GM19372 (cell line): ENCODE data around the gene RILPL1.
"Not testable (repeated sequence)": the region's sequence is repeated elsewhere in the genome, so short reads cannot be mapped to it uniquely, and the experiment has no call there.

Experiments
- ATAC-seq: cut with Tn5 transposase; IDR thresholded peaks from one replicate; pipeline ENCODE4 v1.9.1; 2021; ENCODE audit warnings: mild to moderate bottlenecking, low read depth, moderate library complexity; ENCODE audit not compliant: unreplicated experiment

The RILPL1 gene

GRCh38 chr12:123531091-123531490 is 2.4 kb downstream of the RILPL1 start:
- ATAC-seq = no peak

DNA sequence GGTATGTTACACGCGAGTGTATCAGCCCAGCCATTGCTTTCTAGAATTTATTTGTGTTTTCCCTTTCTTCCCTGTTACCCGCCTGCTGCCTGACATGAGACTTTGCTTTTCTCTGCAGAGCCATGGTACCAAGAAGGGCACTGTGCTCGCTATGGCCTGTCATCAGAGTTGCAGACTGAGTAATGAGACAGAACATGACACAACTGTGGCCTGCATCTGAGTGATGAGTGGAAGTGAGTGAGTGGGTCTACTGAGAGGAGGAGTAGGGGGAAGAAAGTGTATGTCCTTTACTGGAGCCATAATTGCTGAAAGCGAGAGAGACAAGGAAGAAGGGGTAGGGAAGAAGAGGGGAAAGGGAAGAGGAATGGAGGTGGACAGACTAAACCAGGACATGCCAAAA is 2.9 kb downstream of the RILPL1 start:
- no peak for ATAC-seq

- no peak for ATAC-seq
Measured at GRCh38 chr12:123529686-123530085, 3.8 kb downstream of the RILPL1 start.

DNA sequence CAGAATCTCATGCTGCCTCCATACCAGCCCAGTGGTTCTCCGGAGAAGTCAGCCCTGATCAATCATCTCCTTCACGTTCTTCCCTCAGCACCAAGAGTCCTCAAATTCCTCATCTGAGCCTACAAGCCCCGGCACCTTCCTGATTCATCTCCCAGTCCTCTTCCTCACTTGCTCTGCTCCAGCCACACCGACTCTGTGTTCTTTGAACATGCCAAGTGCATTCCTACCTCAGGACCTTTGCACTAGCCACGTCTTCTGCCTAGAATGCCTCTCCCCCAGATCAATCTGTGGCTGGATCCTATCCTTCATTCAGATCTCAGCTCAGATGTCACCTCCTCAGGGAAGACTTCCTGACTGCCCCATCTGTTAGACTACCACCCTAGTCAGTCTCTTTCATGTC is 4.7 kb downstream of the RILPL1 start:
- no peak for ATAC-seq

- no peak for ATAC-seq
Measured at GRCh38 chr12:123526542-123527080, 6.9 kb downstream of the RILPL1 start.

DNA sequence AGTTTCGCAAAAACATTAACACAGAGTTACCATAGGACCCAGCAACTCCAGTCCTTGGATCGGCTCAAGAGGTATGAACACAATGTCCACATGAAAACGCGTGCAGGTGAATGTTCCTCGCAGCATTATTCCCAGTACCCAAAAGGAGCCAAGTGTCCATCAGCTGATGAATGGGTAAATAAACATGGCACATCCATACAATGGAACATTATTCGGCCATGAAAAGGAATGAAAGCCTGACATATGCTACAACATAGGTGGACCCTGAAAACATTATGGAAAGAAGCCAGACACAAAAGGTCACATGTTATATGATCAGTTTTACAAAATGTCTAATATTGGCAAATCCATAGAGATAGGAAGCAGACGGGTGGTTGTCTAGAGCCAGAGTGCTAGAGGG is 9.1 kb downstream of the RILPL1 start:
- no peak for ATAC-seq

DNA sequence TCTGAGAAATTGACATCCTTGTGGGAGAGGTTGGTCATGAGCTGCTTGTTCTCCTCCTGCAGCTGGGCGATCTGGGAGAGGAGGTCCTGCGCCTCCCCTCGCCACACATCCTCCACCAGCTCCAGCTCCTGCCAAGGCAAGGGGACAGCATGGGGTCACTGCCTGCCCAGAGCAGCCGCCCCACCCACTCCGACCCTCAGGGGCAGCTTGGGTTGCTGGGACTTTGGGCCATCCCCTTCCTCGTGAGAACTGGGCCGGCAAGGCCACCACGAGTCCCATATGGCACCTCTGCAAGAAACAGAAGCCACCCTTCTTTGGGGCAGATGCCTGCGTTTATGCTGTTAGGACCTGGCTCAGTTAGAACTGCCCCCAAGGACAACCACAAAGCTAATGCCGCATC is 10.0 kb downstream of the RILPL1 start:
- no peak for ATAC-seq

GRCh38 chr12:123522164-123522563 is 11.4 kb downstream of the RILPL1 start:
- no peak for ATAC-seq

DNA sequence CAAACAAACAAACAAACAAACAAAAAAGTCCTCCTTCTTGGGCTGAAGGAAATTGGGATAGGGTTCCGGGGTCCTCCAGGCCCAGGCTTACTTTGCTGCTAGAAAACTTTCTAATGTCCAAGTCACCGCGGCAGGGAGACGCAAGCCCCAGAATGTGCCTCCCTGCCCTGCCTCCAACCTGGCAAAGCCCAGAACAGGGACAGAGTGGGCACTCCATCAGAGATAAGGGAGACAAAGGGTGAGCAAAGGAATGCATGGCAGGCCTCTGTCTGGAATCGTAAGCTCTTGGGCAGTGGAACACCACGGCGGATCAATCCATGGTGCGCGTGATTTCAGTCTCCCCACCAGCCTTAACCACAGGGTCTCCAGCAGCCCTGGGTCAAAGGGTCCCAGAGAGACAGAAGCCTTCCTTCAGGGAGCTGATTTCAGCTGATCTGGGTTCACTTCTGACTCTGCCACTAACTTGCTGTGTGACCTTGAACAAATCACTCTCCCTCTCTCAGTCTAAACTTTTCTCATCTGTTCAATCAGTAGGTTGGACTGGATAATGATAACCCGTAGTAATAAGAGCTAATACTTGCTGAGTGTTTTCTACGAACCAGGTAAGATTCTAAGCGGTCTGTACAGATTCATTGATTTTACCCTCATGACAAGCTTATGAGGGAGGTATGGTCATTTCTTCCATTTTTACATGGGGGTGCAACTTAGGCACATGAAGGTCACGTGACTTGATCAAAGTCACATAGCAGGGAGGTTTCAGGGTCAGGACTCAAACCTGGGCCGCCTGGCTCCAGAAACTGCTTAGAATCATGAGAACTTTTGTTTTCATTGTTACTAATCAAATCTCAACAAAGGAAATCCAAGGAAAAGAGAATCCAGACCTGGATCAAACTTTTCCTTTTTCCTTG is 12.7 kb downstream of the RILPL1 start:
- ATAC-seq = no peak

GRCh38 chr12:123519141-123520001 is 14.1 kb downstream of the RILPL1 start:
- no peak for ATAC-seq

DNA sequence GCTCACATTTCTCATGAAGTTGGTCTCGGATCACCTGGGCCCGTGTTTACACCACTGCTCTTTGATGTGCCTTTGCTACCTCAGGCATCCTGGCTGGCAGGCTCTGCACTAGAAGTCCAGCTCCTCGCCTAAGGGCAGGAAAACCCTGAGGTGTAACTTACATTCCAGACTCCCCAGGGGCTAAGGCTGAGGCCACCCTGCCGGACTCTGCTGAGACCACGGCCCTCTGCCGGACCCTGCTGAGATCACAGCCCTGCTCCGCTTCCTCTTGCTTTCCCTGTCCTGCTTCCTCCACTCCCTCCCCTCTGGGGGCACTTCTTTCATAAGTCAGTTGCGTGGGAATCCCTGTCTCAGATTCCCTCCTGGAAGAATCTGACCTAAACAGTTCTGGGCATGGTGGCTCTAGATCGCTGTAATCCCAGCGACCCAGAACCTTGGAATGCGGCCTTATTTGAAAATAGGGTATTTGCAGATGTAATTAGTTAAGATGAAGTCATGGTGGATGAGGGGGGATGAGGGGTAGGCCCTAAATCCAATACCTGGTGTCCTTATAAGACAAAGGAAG is 17.2 kb downstream of the RILPL1 start:
- ATAC-seq = no peak

GRCh38 chr12:123514582-123515221 is 18.8 kb downstream of the RILPL1 start:
- not testable (repeated sequence) for ATAC-seq

DNA sequence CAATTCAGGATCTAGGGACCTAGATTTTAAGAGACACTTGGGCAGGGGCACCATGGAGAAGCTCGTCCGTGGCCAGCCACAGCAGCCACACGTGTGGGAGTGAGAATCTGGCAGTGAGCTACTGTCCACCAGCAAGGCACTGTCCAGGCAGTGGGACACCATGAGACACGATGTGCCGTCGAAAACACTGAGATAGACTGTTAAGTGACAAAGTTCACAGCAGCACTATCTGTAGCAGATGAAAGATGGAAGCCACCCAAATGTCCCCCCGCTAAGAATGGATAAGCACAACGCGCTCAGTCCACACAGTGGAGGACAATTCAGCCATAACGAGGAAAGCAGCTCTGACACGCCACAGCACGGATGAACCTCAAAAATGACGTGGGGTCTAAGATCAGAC is 19.7 kb downstream of the RILPL1 start:
- no peak for ATAC-seq

DNA sequence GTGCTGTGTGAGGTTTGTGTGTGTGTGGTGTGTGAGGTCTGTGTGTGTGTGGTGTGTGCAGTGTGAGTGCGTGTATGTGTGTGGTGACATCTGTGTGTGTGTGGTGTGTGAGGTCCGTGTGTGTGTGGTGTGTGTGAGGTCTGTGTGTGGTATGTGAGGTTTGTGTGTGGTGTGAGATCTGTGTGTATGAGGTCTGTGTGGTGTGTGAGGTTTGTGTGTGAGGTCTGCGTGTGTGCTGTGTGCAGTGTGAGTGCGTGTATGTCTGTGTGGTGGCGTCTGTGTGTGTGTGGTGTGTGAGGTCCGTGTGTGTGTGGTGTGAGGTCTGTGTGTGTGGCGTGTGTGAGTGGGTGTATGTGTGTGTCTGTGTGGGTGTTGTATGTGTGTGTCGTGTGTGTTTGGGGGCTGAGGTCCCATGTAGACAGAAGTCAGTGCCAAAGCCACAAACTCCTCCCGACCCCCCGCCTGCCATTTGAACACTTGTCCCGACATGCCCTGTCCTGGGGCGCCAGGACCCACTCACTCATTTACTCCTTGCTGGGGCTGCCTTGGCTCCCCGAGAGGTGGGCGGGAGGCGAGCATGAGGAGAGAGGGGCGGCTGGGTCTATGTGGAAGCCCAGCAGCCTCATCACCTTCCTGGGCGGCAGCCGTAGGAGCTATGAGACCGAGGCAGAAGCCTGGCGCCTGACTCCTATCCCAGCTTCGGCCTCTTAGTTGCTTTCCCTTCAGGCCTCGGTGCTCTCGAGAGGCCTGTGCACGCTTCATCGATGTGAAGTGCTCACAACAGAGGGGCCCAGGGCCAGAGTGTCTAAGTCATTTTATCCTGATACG is 20.5 kb downstream of the RILPL1 start:
- no peak for ATAC-seq

GRCh38 chr12:123506843-123507236 is 26.7 kb downstream of the RILPL1 start:
- ATAC-seq = no peak

DNA sequence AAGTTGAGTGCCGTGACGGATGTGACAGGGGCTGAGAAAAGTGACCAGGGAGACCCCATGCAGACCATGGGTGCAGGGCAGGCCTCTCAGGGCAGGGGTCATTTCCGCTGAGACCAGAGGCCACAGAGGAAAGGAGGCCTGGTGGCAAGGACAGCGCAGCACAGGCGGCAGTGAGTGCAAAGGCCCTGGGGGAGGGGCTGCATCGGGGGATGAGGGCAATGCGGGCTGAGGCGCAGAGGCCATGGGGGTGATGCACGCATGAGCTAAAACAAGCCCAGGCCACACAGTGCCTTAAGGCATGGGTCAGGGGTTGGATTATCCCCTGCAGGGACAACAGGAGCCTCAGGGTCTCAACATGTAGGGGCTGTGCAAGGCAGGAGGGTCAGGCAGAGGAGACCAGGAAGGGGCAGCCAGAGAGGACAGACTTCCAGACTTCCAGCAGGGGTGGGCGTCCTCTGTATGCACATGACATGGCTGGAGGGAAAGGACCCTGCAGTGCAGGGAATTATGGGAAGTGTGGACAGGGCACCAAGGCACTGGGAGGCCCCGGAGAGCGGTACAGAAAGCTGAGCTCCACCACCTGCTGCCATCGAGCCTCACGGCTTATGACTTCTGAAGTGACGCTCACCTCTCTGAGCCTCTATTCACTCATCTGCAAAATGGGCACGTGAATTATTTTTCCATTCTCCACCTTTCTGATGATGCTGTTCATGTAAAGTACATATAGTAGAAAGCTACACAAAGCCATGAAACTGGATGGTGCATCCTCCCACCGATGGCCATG is 27.3 kb downstream of the RILPL1 start:
- ATAC-seq = no peak

DNA sequence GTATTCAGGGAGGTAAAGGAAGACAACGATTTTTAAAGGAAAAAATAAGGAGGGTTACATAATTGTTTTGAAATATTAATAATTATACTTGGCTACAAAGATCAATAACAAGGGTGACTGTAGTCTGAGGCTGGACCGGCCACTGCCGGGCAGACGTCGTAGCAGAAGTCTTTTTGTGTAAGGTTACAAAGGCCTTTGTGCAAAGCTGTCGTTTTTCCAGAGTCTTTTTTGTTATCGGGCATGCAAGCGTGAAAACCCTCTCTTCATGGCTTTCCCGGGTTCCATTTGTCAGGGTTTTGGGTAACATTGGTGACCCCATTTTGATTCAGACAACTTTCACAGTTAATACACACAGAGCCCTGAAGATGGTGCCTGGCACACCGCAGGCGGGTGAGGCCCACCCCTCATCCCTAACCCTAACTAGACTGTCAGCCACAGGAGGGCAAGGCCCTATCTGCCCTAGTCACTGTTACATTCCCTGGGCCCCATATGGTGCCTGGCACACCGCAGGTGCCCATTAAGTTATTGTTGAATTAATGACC is 31.3 kb downstream of the RILPL1 start:
- no peak for ATAC-seq

DNA sequence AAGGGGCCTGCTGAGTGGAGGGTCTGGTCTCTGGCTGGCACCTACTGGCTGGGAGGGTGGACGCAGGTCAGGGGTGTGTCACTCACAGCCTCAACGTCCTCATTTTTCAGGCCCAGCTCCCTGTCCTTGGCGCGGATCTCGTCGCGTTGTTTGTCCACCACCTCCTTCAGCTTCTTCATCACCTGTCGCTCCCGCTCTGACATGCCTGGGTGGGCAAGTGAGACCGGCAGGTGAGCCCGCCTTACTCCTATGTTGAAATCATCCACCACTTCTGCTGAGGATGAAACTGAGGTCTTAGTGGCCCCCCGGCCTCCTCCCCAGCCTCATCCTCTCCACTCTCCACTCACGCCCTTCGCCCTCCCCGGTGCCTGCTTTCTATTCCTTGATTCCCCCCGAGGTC is 34.2 kb downstream of the RILPL1 start:
- no peak for ATAC-seq
